GM19023 (cell line): ENCODE measurements around the gene ADK.

Source experiments
- ATAC-seq: cut with Tn5 transposase; IDR thresholded peaks from one replicate; pipeline ENCODE4 v1.9.1; 2021; ENCODE audit warnings: mild to moderate bottlenecking, moderate library complexity; ENCODE audit not compliant: unreplicated experiment

Gene ADK

GRCh38 chr10:74587109-74587854 lies 436.3 kb downstream of the ADK start:
- no peak for ATAC-seq

DNA sequence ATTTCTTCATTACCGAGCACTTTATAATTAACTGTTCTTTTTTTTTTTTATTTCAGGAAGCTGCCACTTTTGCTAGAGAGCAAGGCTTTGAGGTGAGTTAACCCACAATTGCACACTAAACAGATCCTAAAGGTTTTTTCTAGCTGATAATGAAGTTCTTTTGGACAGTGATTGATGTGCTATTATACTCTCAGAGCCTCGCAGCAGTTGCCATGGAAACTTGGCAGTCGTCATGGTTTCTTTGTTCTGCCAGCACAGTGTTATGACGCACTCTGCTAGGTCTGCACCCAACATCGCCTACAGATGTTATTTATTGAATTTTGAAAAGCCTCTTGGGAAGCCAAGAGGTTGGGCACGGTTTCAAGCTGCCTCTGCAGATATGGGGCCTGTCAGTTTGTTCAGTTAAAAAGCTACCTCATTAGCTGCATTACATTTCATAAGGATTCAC lies 438.2 kb downstream of the ADK start:
- no peak for ATAC-seq

GRCh38 chr10:74589851-74590250 lies 438.8 kb downstream of the ADK start:
- no peak for ATAC-seq

GRCh38 chr10:74593470-74593869 lies 442.4 kb downstream of the ADK start:
- ATAC-seq = no peak

DNA sequence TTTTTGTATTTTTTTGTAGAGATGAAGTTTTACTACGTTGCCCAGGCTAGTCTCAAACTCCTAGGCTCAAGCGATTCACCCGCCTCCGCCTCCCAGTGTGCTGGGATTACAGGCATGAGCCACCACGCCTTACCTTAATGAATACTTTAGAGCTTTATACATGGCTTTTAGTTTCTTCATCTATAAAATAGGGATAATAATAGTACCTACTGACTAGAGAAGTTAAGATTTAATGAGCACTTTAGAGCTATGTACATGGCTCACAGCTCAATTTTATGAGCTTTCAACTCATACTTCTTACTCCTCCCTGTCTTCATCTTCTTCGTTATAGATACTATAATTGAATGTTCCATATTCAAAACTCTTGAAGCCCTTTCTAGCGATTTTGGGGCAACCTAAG lies 445.7 kb downstream of the ADK start:
- ATAC-seq = no peak

- no peak for ATAC-seq
Measured at GRCh38 chr10:74598891-74599566, 448.0 kb downstream of the ADK start.

GRCh38 chr10:74599672-74600071 lies 448.7 kb downstream of the ADK start:
- ATAC-seq = no peak

- no peak for ATAC-seq
Measured at GRCh38 chr10:74600170-74600569, 449.1 kb downstream of the ADK start.

DNA sequence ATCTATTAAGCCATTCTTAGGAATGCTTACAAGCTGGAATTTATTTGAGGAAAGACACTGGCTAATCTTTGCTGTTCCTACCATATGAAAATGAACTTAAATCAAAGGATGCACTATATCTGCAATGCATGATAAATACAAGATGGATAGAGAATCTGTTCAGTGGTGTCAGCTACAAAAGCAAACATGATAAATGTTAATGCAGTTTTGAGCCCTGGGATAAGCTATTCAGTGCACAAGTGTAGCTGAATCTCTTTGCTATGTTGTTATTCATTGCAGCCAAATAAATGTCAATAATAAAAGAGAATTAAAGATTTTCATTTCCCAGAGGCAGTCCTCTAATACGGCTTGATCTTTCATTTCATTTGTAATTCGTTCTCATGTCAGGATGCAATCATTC lies 451.6 kb downstream of the ADK start:
- ATAC-seq = no peak

DNA sequence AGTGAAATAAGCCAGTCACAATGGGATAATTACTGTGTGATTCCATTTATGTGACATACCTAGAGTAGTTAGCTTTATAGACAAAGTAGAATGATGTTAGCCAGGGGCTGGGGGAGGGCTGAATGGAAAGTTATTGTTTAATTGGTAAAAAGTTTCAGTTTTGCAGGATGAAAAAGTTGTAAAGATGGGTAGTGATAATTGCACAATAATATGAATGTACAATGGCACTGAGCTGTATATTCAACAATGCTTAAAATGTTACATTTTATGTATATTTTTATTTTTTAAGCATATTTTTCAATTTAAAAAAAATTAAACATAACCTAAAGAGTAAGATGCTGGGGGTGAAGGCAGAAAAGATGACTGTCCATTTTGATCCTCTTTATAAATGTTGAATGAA lies 459.3 kb downstream of the ADK start:
- no peak for ATAC-seq

GRCh38 chr10:74612195-74612594 lies 461.2 kb downstream of the ADK start:
- ATAC-seq = no peak

- no peak for ATAC-seq
Measured at GRCh38 chr10:74620626-74621025, 469.6 kb downstream of the ADK start.

DNA sequence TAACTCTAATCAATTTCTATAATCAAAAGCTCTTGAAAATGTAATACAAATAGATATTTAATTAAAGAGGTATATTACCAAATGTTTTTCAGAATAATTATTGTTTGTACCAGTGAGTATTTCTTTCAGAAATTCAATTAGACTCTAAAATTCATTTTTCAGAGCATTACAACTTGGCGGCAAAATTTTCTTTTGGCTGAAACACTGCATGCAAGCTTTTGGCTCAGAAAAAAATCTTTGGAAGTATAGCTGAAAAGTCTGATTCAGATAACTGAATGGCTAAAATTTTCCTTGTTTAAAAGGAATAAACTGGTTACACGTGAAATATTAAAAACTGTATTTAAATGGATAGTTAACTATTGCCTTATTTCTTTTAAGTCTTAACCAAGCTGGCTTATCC lies 472.8 kb downstream of the ADK start:
- no peak for ATAC-seq

DNA sequence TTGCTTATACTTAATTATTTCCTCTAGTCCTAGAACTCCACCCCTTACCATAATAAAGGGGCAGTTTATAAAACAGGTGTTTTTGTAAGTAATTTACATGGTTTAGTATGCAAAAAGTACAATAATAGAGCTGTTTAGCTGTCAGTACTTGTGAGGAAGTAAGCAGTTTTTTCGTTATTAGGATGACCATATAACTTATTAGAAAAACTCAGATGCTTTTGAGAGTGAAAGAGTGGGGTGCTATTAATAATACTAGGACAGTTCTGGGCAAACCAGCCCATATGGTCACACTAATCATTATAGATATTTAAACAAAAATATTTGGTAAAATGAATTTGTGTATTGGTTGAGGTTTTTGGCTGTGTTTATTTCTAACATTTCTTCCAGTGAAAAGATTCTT lies 473.5 kb downstream of the ADK start:
- ATAC-seq = no peak

GRCh38 chr10:74628136-74628535 lies 477.1 kb downstream of the ADK start:
- ATAC-seq = no peak

DNA sequence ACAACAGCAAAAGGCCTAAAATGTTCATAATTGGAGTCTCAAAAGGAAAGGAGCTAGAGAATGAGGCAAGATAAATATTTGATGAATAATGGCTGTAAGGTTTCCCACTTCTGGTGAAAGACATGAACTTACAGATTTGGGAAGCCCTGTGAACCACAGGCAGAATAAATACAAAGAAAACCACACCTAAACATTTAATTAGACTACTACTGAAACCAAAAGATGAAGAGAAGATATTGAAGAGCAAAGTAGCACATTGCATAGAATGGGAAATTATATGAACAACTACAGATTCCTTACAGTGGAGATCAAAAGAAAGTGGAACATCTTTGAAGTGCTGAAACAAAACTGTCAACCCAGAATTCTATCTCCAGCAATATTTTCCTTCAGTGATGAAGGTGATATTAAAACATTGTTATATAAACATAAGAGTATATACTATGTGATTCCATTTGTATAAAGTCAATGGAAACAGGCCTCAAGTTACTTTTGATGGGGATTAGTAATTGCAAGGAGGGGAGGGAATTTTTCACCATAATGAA lies 484.0 kb downstream of the ADK start:
- ATAC-seq = no peak

DNA sequence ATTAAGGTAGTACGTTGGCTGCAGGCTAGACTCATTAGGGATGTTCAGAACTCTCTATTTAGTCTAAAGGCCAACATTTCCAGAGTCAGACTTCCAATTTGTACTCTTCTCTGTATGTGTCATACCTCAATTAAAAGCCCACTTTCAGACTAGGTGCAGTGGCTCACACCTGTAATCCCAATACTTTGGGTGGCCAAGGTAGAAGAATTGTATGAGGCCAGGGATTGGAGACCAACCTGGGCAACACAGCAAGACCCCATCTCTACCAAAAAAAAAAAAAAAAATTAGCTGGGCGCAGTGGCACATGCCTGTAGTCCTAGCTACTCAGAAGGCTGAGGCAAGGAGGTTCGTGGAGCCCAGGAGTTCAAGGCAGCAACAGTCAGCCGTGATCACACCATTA lies 484.6 kb downstream of the ADK start:
- ATAC-seq = no peak

DNA sequence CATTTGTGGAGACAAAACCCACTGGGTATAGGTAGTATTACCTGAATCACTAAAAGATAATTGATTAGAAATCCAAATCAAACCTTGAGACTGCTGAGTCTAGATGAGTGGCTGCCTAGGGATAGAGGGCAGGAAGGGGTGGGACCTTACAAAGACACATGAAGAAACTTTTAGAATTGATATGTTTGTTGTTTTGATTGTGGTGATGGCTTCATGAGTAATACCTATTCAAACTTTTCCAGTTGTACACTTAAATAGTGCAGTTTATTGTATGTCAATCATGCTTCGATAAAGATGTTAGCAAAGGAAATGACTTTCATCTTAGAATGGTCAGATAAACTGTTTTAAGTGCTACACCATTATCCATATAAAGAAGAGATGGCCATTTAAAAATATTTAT lies 486.7 kb downstream of the ADK start:
- ATAC-seq = no peak

GRCh38 chr10:74640134-74640921 lies 489.3 kb downstream of the ADK start:
- no peak for ATAC-seq

GRCh38 chr10:74641659-74642058 lies 490.6 kb downstream of the ADK start:
- ATAC-seq = no peak

DNA sequence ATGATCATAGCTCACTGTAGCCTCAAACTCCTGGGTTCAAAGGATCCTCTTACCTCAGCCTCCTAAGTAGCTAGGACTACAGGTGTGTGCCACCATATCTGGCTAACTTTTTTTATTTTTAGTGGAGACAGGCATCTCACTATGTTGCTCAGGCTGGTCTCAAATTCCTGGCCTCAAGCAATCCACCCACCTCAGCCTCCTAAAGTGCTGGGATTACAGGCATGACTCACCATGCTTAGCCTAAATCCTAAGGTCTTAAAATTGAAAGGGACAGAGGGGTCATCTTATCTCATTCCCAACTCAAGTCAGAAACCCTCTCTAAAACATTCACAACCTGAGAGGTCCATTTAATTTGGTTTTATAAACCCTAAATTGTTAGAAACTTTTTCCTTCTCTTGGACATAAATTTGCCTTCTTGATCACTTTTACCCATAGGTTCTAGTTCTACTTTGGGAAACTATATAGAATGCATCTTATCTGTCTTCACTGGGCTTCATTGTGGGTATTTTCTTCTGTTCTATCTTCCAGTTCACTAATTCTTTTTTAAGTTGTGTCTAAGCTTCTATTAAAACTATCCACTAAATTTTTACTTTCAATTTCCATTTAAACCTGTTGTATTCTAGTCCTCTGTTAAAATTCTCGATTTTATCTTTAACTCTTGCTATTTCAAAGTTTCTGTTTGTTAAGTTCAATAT lies 492.0 kb downstream of the ADK start:
- ATAC-seq = no peak
